GM19099 (cell line): ENCODE measurements around the gene ICAM2.

Source experiments
- POLR2A ChIP-seq: IDR thresholded peaks from 3 replicates; pipeline ENCODE4 v1.6.1; 2011; ENCODE audit warnings: low read depth; ENCODE audit not compliant: insufficient read length; ENCODE audit errors: extremely low read depth

Gene ICAM2

GRCh38 chr17:64020056-64020766, at the start of gene ICAM2:
Gene ICAM2, minus strand, starts transcription at chr17:64020633. Its CDS starts 13,942 bp downstream, at chr17:64006691.
- peak; percentile 74 for TF ChIP-seq POLR2A

GRCh38 chr17:64070213-64070612, 49.8 kb upstream of the ICAM2 start:
- no peak for TF ChIP-seq POLR2A

- TF ChIP-seq POLR2A, result no peak
These were observed 48.7 kb upstream of the ICAM2 start for GRCh38 chr17:64069143-64069542.

- TF ChIP-seq POLR2A, result no peak
These were observed 47.2 kb upstream of the ICAM2 start for GRCh38 chr17:64067657-64068056.

- TF ChIP-seq POLR2A, result no peak
These were observed 46.3 kb upstream of the ICAM2 start for GRCh38 chr17:64066716-64067115.

GRCh38 chr17:64065161-64065560, 44.7 kb upstream of the ICAM2 start:
- TF ChIP-seq POLR2A, result no peak

- TF ChIP-seq POLR2A, result no peak
These were observed 43.9 kb upstream of the ICAM2 start for GRCh38 chr17:64064331-64064730.

GRCh38 chr17:64063766-64064224, 43.4 kb upstream of the ICAM2 start:
- no peak for TF ChIP-seq POLR2A

GRCh38 chr17:64063088-64063487, 42.7 kb upstream of the ICAM2 start:
- TF ChIP-seq POLR2A, result no peak

GRCh38 chr17:64061178-64061898, 40.9 kb upstream of the ICAM2 start:
- TF ChIP-seq POLR2A, result no peak

- no peak for TF ChIP-seq POLR2A
These were observed 39.9 kb upstream of the ICAM2 start for GRCh38 chr17:64060331-64060730.

GRCh38 chr17:64059756-64060155, 39.3 kb upstream of the ICAM2 start:
- TF ChIP-seq POLR2A, result no peak

- no peak for TF ChIP-seq POLR2A
These were observed 38.2 kb upstream of the ICAM2 start for GRCh38 chr17:64058621-64059020.

GRCh38 chr17:64057701-64058263, 37.3 kb upstream of the ICAM2 start:
- no peak for TF ChIP-seq POLR2A

GRCh38 chr17:64056269-64057005, 36.0 kb upstream of the ICAM2 start:
- TF ChIP-seq POLR2A, result no peak
